IPS-18c (cell line): ENCODE measurements around the gene OR2A1.
"Not testable (repeated sequence)": the region's sequence is repeated elsewhere in the genome, so short reads cannot be mapped to it uniquely, and the experiment has no call there.

Experiments used
- H3K4me3 ChIP-seq: 2 replicates; pipeline ENCODE4 v1.7.0; 2013; ENCODE audit warnings: low read depth, mild to moderate bottlenecking, low read length, moderate library complexity; ENCODE audit not compliant: insufficient read depth
- H3K9me3 ChIP-seq: one replicate; pipeline ENCODE4 v1.6.1; 2013; ENCODE audit warnings: mild to moderate bottlenecking, low read length, moderate library complexity; ENCODE audit not compliant: control insufficient read depth, insufficient read depth

The OR2A1 gene, protein sequence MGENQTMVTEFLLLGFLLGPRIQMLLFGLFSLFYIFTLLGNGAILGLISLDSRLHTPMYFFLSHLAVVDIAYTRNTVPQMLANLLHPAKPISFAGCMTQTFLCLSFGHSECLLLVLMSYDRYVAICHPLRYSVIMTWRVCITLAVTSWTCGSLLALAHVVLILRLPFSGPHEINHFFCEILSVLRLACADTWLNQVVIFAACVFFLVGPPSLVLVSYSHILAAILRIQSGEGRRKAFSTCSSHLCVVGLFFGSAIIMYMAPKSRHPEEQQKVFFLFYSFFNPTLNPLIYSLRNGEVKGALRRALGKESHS

DNA sequence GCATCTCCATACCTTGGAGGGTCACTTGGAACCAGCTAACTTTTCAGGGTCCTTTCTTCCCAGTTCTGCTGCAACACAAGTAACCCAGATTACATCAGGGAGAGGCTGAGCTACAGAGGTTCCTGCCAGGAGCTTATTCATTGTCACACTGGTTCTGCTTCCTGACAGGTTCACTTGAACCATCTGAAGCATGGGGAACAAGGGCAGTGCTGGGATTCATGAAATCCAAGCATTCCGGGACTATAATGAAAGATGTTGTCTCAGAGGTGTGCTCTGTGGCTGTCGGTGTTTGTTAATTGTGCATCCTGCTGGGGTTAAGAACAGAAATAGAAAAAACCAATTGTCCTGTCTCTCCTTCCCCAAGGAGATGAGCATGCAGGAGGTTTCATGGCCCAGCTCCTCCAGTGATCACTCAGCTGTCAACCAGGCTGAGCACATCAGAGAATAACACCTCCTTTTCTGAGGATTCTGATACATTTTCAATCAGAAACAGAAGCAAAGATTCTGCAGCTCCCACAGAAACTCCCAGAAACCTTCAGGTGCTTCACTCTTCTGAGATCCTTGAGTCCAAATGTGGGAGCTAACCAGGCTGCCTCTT is at the start of gene OR2A1:
OR2A1 (plus strand) TSS at position 548 of the 598 bp plus-strand sequence. CDS start 5,706 bp downstream, outside the sequence.
- H3K9me3 ChIP-seq, H3K4me3 ChIP-seq: not testable (repeated sequence)

DNA sequence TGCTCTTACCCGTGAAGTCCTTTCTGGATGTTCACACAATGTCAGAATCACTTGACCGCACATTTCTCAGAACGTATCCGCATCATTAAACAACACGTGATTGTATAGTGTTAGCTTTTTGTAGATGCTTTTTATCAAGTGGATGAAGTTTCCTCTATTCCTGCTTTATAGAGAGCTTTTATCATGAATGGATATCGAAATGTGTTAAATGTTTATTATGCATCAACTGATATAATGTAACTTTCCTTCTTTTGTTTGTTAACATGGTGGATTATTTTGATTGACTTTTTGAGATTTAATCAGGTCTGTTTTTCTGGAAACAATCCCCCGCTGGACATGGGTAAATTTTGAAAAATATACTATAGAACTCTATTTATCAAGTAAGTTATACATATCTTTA is 47.5 kb upstream of the OR2A1 start, which contains the start of gene OR2A7:
OR2A7 (minus strand) TSS at position 101 of the 400 bp plus-strand sequence. CDS start 5,164 bp downstream, outside the sequence.
- not testable (repeated sequence) for H3K4me3 ChIP-seq, H3K9me3 ChIP-seq

DNA sequence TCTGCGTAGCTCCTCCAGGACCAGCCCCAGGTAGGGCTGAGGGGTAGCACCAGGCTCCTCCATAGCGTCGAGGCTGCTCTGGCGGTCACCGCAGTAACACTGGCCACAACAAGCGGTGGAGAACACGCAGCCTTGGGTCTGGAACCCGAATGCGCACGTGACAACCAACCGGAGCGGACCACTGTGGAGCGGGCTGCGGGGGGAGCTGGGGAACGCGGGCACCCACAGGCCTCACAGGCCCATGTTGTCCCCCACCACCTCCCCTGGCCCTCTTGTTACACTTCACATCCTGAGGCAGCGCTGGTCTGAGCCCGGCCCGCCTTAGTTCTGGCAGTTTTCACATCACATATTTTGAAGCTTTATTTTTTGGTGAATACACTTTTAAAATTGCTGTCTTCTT is 43.0 kb upstream of the OR2A1 start, which contains the start of gene CTAGE8:
CTAGE8 (minus strand) TSS at position 101 of the 400 bp plus-strand sequence; CDS start at position 63, 38 bp downstream.
- not testable (repeated sequence) for H3K4me3 ChIP-seq

DNA sequence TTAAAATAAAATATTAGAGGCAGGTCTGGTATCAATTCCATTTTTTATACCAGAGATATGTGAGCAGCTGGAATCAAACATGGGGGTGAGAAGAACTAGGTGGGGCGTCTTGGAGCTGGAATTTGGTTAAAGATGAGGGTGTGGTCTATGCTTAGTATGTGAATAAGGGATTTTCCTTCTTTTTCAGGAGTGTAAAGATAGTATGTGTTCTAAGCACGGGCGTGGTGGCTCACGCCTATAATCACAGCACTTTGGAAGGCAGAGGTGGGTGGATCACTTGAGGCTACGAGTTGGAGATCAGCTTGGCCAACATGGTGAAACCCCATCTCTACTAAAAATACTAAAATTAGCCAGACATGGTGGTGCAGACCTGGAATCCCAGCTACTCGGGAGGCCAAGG is 36.9 kb upstream of the OR2A1 start:
- H3K9me3 ChIP-seq, H3K4me3 ChIP-seq: not testable (repeated sequence)

More for the DNA sequence above, 43.0 kb upstream of the OR2A1 start, which contains the start of gene CTAGE8:
- not testable (repeated sequence) for H3K9me3 ChIP-seq

DNA sequence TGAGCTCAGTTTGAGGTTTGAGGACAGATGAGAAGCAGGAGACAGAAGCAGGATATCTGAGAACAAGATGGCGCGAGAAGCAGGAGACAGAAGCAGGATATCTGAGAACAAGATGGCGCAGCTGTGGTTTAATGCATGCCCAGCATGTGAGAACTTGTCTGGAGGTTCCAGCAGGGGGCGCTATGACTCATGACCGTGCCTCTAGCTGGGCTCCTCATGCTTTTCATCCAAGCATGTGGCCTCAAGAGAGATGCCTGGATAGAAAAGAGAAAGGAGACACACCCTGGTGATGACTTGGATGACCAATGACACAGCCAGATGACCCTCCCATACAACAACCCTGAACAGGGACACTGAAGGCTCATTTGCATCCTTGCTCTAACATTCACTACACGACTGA is 32.2 kb upstream of the OR2A1 start:
- H3K9me3 ChIP-seq, H3K4me3 ChIP-seq: not testable (repeated sequence)

DNA sequence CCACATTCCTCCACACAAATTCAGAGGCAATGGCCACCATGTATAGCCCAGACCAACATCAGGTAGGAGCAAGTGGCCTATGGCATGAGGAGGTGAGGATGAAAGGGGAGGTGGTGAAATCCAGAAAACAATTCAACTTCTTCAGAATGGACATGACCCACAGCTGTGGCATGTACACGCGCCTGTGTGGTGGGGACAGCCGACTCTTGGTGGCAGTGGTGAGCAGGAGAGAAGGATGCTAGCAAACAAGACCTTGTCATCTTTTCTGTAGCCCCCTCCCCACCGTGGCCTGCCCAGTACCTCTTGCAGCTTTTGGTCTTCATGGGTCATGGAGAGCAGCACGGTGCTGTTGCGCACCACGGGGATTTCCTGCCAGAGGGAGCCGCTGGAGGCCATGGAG is 30.2 kb upstream of the OR2A1 start:
- not testable (repeated sequence) for H3K9me3 ChIP-seq, H3K4me3 ChIP-seq

DNA sequence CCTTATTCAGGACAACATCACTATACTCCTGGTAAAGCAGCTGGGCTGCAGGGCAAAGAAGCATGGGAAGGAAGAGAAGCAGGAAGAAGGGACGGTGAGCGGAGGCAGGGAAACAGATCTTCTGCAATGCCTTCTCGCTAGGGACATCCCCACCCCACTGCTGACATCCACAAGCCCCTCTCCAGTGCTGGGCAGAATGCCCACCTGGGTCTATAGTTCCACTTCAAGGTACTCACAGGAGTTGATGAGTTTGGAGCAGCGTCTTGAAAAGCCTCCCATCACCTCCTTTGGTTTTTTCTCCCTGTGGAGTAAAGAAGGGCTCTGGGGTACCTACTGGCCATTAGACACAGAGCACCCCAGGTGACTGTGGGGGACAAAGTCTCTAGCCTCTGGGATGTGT is 29.7 kb upstream of the OR2A1 start:
- H3K4me3 ChIP-seq, H3K9me3 ChIP-seq: not testable (repeated sequence)

DNA sequence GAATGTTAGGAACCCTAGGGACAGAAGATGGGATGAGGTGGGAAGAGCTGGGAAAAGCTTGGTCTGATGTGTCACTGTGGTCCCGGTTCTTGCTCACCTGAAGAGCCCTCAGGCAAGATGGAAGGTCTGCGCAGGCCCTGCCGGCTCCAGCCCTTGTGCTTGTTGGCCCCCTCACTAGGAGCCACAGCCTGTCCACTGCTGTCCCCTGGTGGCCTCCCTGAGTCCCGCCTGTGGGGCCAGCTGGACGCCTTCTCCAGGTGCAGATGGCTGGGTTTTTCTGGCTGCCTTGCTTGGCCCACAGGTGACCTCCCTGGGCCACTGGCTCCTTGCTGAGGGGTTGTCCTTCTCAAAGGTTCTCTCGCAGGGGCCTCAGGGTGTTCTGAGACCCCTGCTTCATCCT is 28.5 kb upstream of the OR2A1 start:
- H3K4me3 ChIP-seq, H3K9me3 ChIP-seq: not testable (repeated sequence)

DNA sequence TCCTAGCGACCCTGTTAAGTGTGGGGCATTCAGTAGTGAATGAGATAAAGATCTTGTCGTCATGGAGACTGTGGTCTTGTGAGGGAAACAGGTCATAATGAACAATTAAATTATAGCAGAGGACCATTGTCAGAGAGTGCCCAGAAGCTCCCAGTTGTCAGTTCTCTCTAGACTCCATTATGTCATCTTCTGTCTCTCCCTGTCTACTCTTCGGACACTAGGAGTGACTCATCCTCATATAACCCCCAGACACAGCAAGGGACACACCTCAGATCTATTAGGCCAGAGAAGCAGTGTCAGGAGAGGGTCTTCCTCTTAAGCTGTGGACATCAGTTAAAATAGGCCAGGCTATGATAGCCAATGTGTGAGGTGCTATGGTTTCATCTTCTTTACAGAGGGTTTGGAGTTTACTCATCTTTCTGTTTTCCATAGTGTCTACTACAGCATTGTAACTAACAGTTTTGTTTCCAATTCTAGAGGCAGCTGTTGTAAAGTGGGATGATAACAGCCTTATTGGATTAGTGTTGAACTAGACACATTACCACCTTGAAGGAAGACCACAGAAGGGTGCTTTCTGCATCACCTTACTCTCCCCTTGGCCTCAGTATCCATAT is 24.9 kb upstream of the OR2A1 start:
- H3K4me3 ChIP-seq, H3K9me3 ChIP-seq: not testable (repeated sequence)

DNA sequence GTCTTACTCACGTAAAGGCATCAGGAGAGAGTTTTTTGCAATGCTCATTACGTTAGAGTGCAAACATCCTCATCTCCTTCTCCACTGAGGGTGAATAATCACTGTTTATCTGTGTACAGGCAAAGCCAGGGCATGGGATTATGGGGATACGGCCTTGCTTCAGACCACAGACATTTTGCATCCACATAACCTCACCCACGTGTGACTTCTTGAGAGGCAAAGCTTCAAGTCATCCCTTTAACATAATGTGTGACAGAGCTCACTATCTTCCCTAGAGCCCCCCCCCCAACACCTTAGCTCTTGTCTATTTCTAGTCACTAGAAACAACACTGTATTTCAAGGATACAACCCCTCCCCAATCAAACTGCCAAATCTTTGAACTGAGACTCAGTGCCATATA is 20.6 kb upstream of the OR2A1 start:
- not testable (repeated sequence) for H3K4me3 ChIP-seq, H3K9me3 ChIP-seq

DNA sequence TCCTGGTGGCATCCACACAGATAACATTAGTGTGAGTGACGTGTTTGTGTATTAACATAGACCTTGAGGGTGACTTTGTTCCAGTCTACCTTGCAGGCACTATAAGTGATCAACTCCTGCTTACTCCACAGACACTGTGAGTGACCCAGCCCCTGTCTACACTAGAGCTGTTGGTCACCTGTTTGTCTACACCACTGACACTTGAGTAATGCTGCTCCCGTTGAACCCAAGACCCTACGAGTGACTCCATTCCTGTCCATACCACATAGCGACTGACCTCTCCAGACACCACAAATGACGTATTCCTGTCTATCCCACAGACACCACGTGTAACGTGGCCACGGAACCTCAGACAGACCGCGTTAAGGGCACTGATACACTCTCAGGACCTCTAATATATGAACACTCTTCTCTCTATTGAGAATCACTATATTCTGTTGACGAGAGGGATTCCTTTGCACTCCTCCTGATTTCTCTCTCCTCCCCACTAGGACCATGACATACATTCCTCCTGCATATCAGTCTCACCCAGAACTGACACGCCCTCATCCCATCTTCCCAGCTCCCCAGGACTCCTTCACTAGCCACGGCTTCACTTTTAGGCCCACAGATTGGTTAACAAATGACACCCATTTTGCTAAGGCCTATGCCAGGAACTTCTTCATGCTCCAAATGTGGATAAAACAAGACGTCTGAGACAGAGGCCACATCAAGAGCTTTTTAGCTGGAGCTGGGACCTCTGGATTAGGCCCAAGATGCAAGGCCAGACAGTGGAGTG is 19.6 kb upstream of the OR2A1 start:
- H3K9me3 ChIP-seq, H3K4me3 ChIP-seq: not testable (repeated sequence)

DNA sequence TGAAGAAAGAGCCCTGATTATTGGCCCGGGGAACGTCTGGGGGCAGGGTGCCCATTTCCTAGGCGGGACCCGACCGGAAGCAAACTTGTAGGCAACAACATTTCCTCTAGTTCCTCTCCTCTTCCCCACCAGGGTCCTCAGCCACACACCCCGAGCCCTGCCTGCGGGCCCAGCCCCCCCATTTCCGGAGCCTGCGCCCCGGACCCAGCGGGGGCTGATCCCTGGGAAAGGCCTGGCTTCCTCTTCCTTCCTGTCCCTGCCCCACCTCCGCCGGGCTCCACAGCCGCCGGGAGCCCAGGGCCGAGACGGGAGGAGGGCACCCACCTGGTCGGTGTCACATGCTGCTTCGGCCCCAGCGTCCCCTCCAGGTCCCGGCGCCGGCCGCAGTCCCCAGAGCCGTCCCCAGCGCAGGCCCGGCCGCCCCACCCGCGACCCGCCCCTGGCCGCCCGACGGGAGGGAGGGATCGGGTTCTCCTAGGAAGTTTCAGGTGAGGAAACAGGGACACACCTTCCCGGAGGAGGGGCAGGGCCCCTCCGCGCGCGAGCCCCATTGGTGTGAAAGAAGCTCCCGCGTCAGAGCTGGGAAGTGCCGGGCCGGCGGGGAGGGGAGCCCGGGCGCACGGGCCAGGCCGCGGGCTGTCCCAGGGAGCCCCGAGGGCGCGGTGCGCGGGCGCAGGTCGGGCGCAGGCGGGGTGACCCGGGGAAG is 18.3 kb upstream of the OR2A1 start:
- not testable (repeated sequence) for H3K9me3 ChIP-seq, H3K4me3 ChIP-seq

DNA sequence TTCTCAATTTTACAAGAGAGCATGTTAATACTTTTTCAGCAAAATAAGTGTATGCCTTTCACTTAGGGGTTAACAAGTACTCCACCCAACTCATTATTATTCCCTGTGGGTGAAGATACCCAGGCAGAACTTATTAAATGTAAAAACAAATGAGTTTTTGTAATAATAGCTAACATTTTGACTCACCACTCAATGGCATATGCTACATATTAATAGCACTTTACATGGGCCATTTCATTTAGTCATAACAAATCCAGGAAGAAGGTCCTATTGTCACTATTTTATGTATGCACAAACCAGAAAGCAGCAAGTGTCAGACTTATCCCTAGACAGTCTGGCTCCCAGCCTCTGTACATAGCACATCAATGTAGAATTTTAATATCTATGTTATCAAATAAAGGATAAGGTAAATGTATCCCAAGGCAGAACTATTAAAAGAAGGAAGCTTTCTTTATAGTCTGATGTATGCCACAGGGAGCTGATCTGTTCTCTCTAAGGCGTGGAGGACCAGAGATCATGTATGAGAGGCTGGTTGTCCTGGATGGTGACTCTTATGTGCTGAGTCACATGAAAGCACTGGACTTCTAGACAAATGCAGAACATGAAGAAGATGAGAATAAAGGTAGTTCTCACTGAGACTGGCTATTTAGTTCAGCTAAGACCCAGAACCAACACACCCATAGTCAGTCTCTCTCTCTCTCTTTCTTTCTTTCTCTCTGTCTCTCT is 9.5 kb upstream of the OR2A1 start:
- not testable (repeated sequence) for H3K4me3 ChIP-seq

DNA sequence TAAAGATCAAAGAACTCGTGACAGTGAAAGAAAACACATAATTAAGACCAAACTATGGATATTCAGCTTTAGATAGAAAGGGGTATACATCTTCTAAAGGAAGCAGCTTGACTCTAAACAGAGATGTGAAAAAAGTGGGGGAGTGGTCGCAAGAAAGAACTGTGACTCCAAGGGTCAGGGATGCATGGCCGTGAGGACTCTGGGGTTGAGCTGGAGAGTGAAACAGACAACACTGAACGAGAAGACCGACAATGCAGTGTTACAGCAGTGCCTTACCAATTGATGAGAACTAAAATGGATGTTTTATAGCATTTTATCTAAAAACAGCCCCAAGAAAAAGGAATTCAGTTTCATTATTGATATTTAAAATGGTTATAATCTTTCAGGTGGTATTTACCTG is 8.6 kb upstream of the OR2A1 start:
- not testable (repeated sequence) for H3K9me3 ChIP-seq, H3K4me3 ChIP-seq

More for the DNA sequence above, 9.5 kb upstream of the OR2A1 start:
- H3K9me3 ChIP-seq: not testable (repeated sequence)

DNA sequence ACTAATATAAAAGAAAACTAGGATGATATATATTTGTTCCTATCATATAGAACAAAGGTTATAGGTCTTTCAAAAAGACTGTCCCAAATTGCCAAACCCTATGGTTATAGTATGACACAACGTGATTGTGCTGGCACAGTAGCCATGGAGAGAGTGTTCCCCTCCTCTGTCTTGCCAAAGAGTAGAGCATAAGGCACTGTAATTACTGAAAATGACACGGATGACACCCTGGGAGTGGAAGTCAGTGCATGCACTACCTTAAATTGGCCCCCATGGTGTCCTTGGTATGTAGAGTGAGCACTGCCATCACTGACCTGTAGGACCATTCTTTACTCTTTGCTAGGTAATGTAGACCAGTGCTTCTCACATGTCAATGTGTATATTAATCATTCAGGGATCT is 7.1 kb upstream of the OR2A1 start:
- H3K9me3 ChIP-seq, H3K4me3 ChIP-seq: not testable (repeated sequence)

DNA sequence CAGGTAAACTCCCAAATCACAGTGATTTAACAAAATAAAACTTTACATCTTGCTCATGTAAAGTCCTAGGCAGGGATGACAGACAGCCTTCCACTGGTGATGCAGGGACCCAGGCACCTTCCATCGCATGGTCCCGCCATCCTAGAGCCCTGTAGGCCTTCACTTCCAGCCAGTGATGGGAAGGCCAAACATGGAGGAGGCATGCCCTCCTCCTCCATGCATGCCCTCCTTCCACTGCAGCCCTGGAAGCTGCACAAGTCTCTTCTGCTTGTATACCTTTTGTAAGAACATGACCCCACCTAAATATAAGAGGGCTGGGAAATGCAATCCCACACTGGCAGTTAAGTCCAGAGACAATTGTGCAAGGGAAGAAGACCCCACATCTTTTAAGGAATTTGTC is 2.5 kb upstream of the OR2A1 start:
- H3K4me3 ChIP-seq, H3K9me3 ChIP-seq: not testable (repeated sequence)
